ENCODE results near the gene ZNF556. TPM values are rescaled to one million over a fixed set of nuclear protein-coding genes. Genes with fewer than 3 reads are reported as not detected.
"Not testable (repeated sequence)": the region's sequence is repeated elsewhere in the genome, so short reads cannot be mapped to it uniquely, and the experiment has no call there.

ZNF556 gene
- total RNA-seq, 2 experiments from 2014 or later: not detected

DNA sequence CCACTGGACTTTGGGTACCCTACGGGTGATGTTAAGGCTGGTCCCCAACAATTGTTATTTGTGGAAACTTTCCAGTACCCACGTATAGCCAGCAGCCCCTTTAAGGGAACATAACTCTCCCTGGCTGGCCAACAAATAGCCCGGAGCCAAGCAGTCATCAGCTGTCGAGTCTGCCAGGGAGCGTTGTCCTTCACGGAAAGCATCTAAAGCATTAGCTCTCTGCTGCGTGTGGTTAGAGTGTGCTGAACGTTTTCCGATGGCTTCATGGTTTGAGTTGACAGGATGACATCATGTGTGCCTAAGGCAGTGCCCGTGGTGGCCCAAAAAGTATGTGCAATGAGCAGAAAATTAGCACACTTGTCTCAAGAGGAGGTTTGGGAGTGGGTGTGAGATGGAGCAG, 3.3 kb upstream of the ZNF556 start:
- Mint-ChIP-seq H3K27ac (no peak overlapping the region), H3K4me3 (no peak overlapping the region), H3K4me1 (ENCODE audit: low read depth) (no peaks in the 10 kb centered on the region), H3K9me3 (peaks cover 2% of the 10 kb centered on the region), H3K27me3 (ENCODE audit: low read depth) (no peaks in the 10 kb centered on the region), H3K36me3 (ENCODE audit: low read depth) (no peaks in the 10 kb centered on the region)
- intact Hi-C loops (cut with micrococcal nuclease): no loop called here
- CTCF ChIA-PET: no interaction called here
- DNase-seq: no peak

DNA sequence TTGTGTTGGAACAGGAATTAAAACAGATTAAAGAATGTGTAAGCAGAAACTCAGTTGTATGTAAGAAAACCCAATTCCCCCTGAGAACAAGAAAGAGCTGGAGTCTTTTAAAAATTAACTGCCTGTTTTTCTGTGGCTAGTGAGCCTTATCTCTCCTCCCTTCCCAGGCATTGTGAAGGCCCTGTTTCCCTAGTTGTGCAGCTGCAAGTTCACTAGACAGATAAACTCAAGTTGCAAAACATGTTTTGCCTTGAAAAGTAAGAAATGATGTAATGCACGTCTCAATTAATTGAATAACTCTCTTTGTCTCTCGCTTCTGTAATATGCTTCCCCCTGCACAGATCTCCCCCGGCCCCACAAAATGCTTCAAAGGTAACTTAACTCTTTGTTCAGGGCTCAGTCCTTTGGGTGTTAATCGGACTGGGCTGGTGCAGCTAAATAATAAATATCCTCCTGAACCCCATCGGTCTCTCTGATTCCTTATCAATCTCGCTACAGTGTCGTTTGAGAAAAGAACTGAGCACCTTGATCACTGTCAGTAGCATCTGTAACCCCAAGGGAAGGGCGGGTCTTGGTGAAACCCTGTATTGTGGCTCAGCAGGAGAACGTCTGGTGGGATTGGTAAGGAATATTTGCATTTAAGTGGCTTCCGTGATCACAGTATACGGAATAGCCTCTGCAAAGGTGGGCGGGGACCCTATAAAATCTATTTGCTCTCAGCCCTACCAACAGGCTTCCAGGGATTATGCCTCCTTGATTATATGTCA, 1.6 kb upstream of the ZNF556 start:
- Mint-ChIP-seq H3K4me3 (no peak overlapping the region), H3K36me3 (ENCODE audit: low read depth) (no peaks in the 10 kb centered on the region), H3K9me3 (no peaks in the 10 kb centered on the region), H3K27me3 (ENCODE audit: low read depth) (no peaks in the 10 kb centered on the region), H3K27ac (no peak overlapping the region), H3K4me1 (ENCODE audit: low read depth) (no peaks in the 10 kb centered on the region)
- CTCF ChIA-PET: interaction anchor here (1.0 kb wide), 1 partner anchor 22 kb away, joined by 3 read pairs; no protein-coding TSS in a partner anchor
- intact Hi-C loops (cut with micrococcal nuclease): no loop called here
- DNase-seq: no peak

DNA sequence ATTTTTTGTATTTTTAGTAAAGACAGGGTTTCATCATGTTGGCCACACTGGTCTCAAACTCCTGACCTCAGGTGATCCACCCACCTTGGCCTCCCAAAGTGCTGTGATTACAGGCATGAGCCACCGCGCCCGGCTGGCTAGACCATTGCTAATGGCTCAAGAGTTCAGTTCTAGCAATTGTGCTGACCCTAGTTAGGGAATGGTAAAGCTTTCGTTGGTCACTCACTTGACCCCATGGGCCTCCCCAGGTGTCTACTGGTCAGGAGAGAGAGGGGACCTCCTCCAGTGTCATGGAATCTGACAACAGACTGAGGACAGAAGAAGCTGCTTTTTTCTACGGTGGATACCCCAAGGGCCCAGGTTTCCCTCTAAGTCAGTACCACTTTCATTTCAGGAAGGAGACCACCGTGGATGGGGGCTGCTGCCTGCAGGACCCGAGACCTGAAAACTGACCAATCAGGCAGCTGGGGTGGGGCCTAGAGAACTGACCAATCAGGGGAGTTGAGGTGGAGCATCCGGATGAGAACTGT, 575 bp upstream of the ZNF556 start:
- CTCF ChIA-PET: interaction anchor here (0.5 to 0.7 kb wide), 3 partner anchors 28 to 218 kb away, joined by 3 to 4 read pairs (median 3); no protein-coding TSS in a partner anchor
- Mint-ChIP-seq H3K27me3 (ENCODE audit: low read depth) (no peaks in the 10 kb centered on the region), H3K9me3 (no peaks in the 10 kb centered on the region), H3K36me3 (ENCODE audit: low read depth) (no peaks in the 10 kb centered on the region), H3K27ac (no peak overlapping the region), H3K4me1 (ENCODE audit: low read depth) (no peaks in the 10 kb centered on the region), H3K4me3 (no peak overlapping the region)
- intact Hi-C loops (cut with micrococcal nuclease): no loop called here
- no peak for DNase-seq

DNA sequence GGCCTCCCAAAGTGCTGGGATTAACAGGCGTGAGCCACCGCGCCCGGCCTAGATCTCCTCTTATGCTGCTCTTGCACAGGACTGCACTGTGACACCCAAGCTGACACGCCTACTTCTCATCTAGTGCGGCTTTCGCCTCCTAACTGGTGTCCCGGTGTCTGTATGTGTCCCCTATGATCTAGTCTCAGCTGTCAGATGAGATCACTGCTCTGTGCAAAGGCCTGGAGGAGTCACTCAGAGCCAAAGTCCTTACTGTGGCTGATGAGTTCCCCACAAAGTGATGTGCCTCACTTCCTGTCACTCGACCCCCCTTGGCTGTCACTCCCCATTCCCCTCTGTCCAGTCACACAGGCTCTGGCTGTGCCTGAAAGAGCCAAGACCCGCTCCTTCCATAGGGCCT, 2.5 kb downstream of the ZNF556 start:
- H3K27me3 Mint-ChIP-seq (ENCODE audit: low read depth): no peaks in the 10 kb centered on the region
- no peak overlapping the region for H3K27ac Mint-ChIP-seq
- no peak overlapping the region for H3K4me3 Mint-ChIP-seq
- H3K36me3 Mint-ChIP-seq (ENCODE audit: low read depth): no peaks in the 10 kb centered on the region
- no peak for DNase-seq
- no peaks in the 10 kb centered on the region for H3K9me3 Mint-ChIP-seq
- CTCF ChIA-PET: interaction anchor here (0.6 to 2.0 kb wide), 4 partner anchors 50 to 239 kb away, joined by 3 to 9 read pairs (median 3); partner anchors contain the start of gene ZNF554
- intact Hi-C loops (cut with micrococcal nuclease): no loop called here
- H3K4me1 Mint-ChIP-seq (ENCODE audit: low read depth): no peaks in the 10 kb centered on the region

DNA sequence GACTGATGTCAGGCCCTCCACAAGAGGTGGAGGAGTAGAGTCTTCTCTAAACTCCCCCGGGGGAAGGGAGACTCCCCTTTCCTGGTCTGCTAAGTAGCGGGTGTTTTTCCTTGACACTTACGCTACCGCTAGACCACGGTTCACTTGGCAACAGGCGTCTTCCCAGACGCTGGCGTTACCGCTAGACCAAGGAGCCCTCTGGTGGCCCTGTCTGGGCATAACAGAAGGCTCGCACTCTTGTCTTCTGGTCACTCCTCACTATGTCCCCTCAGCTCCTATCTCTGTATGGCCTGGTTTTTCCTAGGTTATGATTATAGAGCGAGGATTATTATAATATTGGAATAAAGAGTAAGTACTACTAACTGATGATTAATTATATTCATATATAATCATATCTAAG, 5.0 kb downstream of the ZNF556 start:
- H3K27ac Mint-ChIP-seq; H3K4me1 Mint-ChIP-seq (ENCODE audit: low read depth); DNase-seq; H3K27me3 Mint-ChIP-seq (ENCODE audit: low read depth); H3K4me3 Mint-ChIP-seq; H3K9me3 Mint-ChIP-seq; H3K36me3 Mint-ChIP-seq (ENCODE audit: low read depth): not testable (repeated sequence)
- intact Hi-C loops (cut with micrococcal nuclease): loop anchor here (1.0 kb wide), 2 partner anchors 53 to 224 kb away; partner anchors contain the start of gene ZNF554
- CTCF ChIA-PET: interaction anchor here (0.6 to 1.3 kb wide), 6 partner anchors 14 to 224 kb away, joined by 3 to 8 read pairs (median 6); no protein-coding TSS in a partner anchor

DNA sequence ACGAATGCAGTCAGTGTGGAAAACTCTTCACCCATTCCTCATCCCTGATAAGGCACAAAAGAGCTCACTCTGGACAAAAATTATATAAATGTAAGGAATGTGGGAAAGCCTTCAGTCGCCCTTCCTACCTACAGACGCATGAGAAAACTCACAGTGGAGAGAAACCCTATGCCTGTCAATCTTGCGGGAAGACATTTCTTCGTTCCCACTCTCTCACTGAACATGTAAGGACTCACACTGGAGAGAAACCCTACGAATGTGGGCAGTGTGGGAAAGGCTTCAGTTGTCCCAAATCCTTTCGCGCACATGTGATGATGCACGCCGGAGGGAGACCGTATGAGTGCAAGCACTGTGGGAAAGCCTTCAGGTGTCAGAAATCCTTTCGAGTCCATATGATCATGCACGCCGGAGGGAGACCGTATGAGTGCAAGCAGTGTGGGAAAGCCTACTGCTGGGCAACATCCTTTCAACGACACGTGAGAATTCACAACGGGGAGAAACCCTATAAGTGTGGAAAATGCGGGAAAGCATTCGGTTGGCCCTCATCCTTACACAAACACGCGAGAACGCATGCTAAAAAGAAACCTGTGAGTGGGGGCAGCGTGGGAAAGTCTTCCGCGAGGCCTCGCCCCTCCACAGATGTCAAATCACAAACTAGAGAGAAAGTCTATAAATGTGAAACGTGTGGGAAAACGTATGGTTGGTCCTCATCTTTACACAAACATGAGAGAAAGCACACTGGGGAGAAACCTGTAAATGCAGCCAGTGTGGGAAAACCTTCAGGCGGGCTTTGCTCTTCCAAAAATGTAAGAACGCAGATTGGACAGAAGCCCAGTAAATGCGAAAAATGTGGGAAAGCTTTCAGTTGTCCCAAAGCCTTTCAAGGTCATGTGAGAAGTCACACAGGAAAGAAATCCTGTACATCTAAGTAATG, 10.5 kb downstream of the ZNF556 start:
- CTCF ChIA-PET: interaction anchor here (0.6 kb wide), 1 partner anchor 36 kb away, joined by 5 read pairs; no protein-coding TSS in a partner anchor
- peaks cover 19% of the 10 kb centered on the region for H3K9me3 Mint-ChIP-seq
- no peaks in the 10 kb centered on the region for H3K27me3 Mint-ChIP-seq (ENCODE audit: low read depth)
- intact Hi-C loops (cut with micrococcal nuclease): no loop called here
- DNase-seq: no peak
- no peak overlapping the region for H3K4me3 Mint-ChIP-seq
- H3K27ac Mint-ChIP-seq: no peak overlapping the region
- H3K36me3 Mint-ChIP-seq (ENCODE audit: low read depth): peaks cover 4% of the 10 kb centered on the region
- no peaks in the 10 kb centered on the region for H3K4me1 Mint-ChIP-seq (ENCODE audit: low read depth)

DNA sequence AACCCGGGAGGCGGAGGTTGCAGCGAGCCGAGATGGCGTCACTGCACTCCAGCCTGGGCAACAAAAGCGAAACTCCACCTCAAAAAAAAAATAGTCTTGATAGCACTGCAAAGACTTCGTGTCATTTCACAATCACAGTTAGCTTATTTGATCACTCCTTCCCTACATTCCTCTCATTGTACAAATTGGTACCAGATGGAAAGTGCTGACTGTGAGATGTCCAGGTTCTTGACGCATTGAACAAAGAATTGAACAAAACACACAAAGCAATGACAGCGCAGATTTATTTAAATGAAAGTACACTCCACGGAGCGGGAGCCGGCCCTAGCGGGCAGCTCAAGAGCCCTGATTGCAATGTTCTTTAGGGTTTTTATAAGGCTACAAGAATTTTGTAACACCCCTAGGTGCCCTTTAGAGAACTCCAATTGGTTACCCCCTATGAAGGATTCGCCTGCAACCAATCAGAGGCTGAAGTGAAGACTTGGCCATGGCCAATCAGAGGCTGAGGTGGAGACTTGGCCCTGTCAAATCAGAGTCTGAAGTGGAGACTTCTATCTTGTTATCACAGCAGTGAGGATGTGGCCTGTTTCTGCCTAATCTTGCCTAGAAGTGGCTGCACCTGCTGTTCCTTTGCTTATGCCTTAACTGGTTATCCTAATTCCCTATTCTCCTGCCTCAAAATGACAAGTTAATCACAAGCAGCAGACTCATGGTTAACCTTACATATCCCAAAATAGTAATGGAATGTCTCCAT, 16.7 kb downstream of the ZNF556 start:
- Mint-ChIP-seq H3K4me1 (ENCODE audit: low read depth) (peaks cover 10% of the 10 kb centered on the region), H3K27ac (no peak overlapping the region), H3K4me3 (no peak overlapping the region), H3K9me3 (peaks cover 4% of the 10 kb centered on the region), H3K27me3 (ENCODE audit: low read depth) (no peaks in the 10 kb centered on the region), H3K36me3 (ENCODE audit: low read depth) (no peaks in the 10 kb centered on the region)
- intact Hi-C loops (cut with micrococcal nuclease): no loop called here
- CTCF ChIA-PET: interaction anchor here (0.6 to 0.7 kb wide), 2 partner anchors 134 to 189 kb away, joined by 4 to 7 read pairs; no protein-coding TSS in a partner anchor
- DNase-seq: no peak

DNA sequence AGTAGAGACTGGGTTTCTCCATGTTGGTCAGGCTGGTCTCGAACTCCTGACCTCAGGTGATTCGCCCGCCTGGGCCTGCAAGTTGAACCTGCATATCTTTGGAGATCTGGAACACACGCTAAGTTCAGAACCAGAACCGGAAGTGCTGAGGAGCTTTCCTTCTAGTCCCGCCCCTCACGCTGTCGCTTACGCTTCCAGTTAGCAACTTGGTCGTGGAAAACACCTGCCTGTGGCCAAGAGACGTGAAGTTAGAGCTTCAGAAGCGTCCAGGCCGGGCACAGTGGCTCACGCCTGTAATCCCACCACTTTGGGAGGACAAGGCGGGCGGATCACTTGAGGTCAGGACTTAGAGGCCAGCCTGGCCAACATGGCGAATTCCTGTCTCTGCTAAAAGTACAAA, 18.6 kb downstream of the ZNF556 start:
- H3K27me3 Mint-ChIP-seq (ENCODE audit: low read depth): no peaks in the 10 kb centered on the region
- H3K4me3 Mint-ChIP-seq: no peak overlapping the region
- no peaks in the 10 kb centered on the region for H3K9me3 Mint-ChIP-seq
- peaks cover 18% of the 10 kb centered on the region for H3K4me1 Mint-ChIP-seq (ENCODE audit: low read depth)
- H3K27ac Mint-ChIP-seq: no peak overlapping the region
- H3K36me3 Mint-ChIP-seq (ENCODE audit: low read depth): peaks cover 1% of the 10 kb centered on the region
- intact Hi-C loops (cut with micrococcal nuclease): loop anchor here (2.0 kb wide), 1 partner anchor 65 kb away; no protein-coding TSS in a partner anchor
- DNase-seq: no peak
- CTCF ChIA-PET: interaction anchor here (0.7 to 1.1 kb wide), 2 partner anchors 44 to 72 kb away, joined by 3 read pairs; no protein-coding TSS in a partner anchor

DNA sequence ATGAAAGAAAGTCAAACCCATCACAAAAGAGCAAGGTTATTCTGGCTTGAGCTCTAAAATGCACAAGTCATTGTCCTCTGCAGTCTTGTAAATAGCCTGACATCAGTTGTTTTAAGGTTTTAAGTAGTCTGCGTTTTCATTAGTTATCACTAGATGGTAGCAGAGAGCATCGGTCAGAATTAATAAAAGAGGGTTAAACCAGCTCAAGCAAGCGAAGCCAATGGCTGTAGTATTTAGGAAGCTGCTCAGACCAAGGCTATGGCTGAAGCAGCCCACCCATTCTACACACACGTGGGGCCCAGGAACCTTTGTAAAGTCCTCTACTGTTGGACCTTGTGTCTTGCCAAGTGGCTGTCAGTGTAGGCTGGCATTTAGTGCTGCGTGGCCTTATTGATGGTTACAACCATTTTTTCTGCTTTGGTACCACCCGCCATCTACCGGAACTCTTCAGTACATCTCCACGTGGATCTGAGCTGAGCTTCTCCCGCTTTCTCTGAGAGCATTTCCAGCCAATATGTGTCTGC, 20.3 kb downstream of the ZNF556 start:
- peak; percentile 17 for DNase-seq

DNA sequence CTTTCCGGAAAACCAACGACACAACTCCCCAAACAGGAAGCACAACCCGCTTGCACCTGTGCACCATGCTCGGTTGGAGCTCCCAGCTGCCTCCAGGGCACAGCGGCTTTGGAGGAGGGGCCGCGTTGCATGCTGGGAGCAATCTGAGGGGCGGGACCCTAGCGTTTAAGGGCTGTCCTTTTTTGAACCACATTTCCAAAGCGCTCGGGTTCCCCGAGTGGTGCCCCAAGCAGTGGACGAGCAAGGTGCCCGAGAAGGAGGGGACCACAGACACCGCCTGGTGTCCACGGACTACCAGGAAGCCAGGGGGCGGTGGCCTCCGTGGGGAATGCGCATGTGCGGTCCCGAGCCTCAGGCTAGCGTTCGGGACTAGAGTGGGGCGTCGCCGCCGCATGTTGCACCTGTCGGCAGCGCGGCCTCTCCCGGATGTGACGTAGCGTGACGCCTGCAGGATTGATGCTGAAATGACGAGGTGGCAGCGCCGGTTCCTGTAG, 21.6 kb downstream of the ZNF556 start:
- Mint-ChIP-seq H3K9me3 (no peaks in the 10 kb centered on the region), H3K27me3 (ENCODE audit: low read depth) (no peaks in the 10 kb centered on the region), H3K36me3 (ENCODE audit: low read depth) (peaks cover 1% of the 10 kb centered on the region), H3K27ac (peak overlapping the region; percentile 80), H3K4me1 (ENCODE audit: low read depth) (peaks cover 18% of the 10 kb centered on the region), H3K4me3 (peak overlapping the region; percentile 63)
- peak; percentile 86 for DNase-seq
- CTCF ChIA-PET: interaction anchor here (0.9 to 1.7 kb wide), 3 partner anchors 67 to 221 kb away, joined by 3 to 9 read pairs (median 3); partner anchors contain the start of gene THOP1
- intact Hi-C loops (cut with micrococcal nuclease): no loop called here

More for the DNA sequence above, 20.3 kb downstream of the ZNF556 start:
- no peaks in the 10 kb centered on the region for H3K27me3 Mint-ChIP-seq (ENCODE audit: low read depth)
- CTCF ChIA-PET: interaction anchor here (0.6 to 1.7 kb wide), 17 partner anchors 8 to 289 kb away, joined by 3 to 9 read pairs (median 3); partner anchors contain the start of gene SGTA
- H3K4me1 Mint-ChIP-seq (ENCODE audit: low read depth): peaks cover 18% of the 10 kb centered on the region
- H3K9me3 Mint-ChIP-seq: no peaks in the 10 kb centered on the region
- peaks cover 1% of the 10 kb centered on the region for H3K36me3 Mint-ChIP-seq (ENCODE audit: low read depth)
- intact Hi-C loops (cut with micrococcal nuclease): loop anchor here (2.0 kb wide), 1 partner anchor 63 kb away; no protein-coding TSS in a partner anchor
- peak overlapping the region; percentile 20 for H3K4me3 Mint-ChIP-seq
- peak overlapping the region; percentile 50 for H3K27ac Mint-ChIP-seq

DNA sequence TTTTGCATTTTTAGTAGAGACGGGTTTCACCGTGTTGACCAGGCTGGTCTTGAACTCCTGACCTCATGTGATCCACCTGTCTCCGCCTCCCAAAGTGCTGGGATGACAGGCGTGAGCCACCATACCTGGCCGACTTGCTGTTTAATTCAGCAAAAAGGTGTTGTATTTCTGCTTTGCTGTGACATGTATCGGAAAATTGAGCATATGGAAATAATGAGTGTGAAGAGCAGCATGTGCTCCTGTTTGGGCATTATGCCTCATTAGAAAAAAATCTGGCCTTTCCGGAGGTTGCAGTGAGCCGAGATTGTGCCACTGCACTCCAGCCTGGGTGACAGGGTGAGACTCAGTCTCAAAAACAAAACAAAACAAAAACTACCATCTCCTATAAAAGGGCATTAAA, 23.4 kb downstream of the ZNF556 start:
- DNase-seq; H3K27ac Mint-ChIP-seq; intact Hi-C loops (cut with micrococcal nuclease); H3K27me3 Mint-ChIP-seq (ENCODE audit: low read depth); H3K36me3 Mint-ChIP-seq (ENCODE audit: low read depth); H3K9me3 Mint-ChIP-seq; H3K4me3 Mint-ChIP-seq: not testable (repeated sequence)
- H3K4me1 Mint-ChIP-seq (ENCODE audit: low read depth): peaks cover 18% of the 10 kb centered on the region
- CTCF ChIA-PET: interaction anchor here (0.7 kb wide), 1 partner anchor 728 kb away, joined by 3 read pairs; no protein-coding TSS in a partner anchor
